ENCODE results near the gene AATF.

The AATF gene

DNA sequence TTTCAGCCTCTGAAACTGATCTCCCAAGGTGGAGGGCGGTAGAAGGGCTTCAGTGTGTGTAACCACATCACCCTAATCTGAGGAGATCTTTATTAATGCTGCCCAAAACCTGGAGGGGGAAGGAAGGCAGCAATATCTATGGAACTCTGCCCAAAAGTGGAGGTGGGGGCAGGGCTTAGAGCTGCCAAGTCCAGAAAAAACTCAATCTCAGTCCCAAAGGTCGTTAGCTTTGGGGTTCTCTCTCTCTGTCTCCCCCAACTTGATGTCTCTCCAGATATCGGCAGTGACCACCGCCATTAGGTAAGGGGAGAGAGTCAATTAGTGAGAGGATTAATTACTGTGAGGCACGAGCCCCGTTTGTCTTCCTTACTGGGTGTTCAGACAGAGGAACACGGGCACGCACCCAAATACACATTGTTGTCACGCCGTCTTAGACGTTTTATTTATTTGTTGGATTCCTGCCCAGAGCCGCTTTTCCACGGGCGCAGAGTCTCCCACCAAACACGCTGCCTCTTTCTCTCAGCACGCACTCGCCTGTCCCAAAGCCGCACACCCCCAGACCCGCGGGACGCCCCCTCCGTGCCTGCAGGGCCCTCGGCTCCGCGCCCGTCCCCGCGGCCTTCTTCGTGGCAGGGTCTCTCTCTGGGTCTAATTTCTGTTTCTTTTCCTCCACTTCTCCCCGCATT, 16.9 kb upstream of the AATF start:
- peak; percentile 11 for DNase-seq

DNA sequence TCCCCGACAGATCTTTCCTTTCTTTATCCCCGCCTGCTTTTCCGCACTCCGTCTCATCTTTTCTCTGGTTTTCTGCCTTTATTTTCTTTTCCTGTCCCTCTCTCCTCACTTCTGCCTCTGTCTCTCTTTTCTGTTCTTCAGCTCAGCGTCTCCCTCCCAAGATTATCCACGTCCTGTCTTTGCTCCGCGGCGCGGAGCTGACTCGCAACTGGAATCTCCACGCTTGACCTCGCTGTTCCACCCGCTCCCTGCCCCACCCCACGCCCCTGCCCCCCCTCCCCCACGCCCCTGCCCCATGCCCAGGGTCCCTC, 16.4 kb upstream of the AATF start:
- DNase-seq: no peak

DNA sequence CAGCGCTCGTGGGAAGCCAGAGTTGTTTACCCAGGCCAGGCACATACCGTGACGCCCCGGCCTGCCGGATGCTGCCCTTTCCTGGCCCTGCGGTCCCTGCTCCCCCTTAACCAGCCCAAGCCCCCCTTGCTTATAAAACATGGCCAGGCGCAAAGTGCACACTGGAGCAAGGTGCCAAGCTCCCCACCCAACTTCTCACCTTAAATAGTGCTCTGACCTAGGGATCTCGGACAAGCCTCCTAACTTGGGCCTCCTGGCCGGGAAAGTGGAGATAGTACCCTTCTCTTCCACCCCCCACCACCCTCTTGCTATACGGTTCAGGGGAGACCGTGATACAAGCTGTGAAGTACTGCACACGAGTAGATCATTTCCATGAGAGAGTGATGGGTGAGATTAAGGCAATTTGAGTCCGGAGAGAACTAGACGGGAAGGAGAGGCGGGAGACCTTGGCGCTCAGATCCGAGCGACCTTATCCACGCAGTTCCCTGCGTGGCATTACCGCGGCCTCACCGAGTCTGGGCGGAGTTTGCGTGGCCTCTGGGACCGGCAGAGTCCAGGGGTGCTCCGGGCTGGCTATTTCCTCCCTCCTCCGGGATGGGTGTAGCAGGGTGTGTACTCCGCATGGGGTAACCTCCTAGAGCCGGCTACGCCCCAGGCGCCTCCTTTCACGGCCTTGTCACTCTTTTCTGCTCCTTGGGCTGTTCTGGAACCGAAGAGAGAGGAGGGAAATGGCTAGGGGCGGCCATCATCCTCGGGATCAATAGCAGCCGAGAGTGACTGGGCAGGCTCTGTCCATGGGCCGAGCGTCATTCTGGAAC, 15.9 kb upstream of the AATF start:
- no peak for DNase-seq

DNA sequence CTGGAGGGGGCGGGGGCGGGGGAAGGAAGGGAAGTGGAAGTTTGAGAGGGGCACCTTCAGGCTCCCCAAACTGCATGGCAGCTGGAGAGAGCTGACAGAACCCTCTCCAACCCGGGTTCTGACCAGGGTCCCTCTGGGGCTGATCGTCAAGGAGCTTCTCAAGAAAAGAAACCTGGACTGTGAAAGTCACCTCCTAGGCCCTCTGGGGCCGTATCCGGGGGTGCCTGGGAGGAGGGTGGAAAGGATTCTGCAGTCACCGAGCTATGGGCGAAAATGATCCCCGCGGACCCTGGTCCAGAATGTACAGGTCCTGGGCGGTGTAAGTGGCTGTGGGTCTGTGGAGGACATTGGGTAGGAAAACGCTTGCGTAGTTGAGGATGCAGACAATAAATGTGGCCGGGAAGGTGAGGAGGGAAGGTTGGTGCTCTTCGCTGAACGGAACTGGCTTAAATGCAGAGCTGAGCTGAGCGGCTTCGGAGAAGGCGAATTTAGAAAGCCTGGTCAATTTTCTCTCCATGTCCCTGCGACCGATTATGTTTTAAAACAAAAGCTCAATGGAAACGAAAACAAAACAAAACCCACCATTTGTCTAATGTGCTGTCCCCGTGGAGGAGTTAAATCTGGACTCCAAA, 15.1 kb upstream of the AATF start:
- no peak for DNase-seq

DNA sequence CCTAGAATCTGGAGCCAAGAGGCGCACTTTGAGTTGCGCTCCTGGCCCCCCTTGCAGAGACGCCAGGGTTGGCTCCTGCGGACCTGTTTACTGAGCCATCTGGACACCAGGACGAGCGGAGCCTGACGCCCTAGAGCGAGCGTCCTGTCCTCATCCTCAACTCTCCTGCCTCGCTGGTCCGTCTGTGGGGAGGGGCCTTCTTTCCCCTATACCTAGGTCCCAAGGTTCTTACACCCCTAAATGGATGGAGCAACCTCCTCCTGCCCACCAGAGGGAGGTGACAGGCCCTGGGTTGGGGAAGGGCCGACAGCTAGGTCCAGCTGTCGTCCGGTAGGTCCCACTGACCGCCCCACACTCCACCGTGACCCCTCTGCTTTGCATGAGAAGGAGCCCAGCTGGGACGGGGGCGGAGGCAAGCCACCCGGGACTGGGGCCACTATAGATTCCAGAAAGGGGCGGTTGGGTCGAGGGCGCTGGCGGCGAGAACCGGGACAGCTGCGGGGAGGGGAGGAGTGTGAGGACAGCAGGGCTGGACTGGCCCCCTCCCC, 14.5 kb upstream of the AATF start:
- no peak for DNase-seq

DNA sequence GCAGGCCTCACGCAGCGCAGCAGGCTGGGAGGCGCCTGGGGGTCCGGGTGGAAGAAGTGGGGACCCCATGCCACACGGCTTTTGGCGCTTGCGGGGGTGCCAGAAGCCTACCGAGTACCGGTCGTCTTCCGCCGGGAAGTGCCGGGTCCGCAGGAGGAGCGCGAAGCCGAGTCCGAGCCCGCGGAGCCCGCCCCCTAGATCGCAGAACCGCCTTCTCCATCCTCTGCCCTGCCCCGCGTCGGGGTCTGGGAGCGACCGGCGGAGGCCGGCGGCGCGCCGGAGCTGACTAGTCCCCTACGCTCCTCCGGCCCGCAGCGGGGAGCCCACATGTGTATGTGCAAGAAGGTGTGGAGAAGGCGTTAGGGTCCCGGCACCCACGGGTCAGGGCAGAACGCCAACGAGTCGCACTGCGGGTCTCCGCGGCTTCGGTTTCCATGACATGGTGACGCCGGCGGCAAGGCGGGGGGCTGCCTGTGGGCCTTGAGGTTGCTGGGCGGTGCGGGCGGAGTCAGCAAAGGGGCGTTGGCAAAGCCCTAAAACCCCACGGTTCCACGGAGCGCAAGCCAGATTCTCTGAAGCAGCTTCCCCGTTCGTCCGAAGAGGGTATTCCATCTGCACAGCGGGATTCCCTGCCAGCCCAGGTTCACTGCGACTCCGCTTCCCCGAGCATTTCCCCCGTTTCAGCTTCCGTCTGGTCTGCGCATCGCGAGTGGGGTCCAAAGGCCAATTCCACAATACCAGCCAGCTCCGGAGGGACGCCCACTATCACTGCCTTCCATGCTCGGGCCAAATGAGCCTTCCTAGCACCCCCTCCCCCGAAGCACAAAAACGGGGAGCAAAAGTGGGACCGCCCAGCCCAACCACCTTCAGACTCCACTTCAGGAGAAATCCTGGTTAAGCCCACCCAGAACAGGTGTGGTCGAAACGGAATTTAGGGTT, 13.8 kb upstream of the AATF start:
- no peak for DNase-seq

DNA sequence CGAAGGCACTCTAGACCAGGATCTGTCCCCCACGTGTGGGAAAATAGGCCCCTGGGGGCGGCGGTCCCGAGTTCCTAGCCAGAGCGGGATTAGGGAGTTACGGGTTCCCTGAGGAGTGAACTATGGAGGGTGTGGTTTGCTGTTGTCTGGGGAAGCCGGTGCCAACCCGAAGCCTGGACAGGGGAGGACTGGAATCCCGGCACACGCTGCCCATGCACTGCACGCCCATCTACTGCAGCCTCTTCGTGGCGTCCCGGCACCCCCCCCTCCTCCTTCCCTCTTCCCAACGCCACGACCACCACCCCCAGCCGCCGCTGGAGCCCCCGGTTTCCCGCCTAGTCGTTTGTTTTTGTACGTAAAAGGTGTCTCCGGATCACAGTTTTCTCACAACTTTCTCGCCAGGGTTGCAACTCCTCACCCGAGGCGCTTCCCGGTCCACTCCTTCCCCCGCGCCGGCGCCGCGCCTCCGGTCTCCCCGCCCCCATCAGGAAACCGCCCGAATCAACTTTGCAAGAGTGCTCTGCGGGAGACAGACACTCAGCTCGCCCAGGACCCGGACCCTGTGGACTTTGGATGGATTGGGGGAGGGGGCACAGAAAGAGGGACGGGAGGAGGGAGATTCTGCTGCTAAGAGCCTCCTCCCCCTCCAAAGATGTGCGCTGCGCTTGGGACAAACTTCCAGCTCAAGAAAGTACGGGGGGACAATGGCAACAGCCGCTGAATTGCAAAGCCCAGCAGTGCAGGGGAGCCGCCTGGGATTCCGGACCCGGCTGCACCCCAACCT, 12.9 kb upstream of the AATF start:
- DNase-seq: no peak

DNA sequence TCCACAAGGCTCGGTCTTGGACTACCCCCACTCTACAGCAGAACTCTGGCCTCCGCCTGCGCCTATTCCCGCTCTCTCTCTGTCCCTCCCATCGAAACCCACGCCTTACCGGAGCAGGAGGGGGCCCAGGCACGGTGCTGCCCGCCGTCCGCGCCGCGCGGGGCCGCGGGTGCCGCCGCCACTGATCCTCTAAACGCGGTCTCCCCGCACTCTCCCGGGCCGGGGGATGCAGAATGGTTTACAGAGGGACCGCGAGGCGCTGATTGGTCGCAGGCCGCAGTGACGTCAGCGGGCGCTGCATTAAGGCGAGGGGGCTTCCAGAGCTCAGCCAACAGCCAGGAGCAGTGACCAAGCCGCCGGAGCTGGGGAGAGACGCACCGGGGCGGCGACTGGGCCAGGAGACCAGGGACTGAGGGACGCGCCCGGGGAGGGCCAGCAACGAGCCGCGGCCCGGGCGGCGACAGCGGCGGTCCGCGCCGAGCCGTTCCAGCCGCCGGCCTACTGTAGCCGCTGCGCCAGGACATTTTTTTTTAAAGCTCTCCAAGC, 12.2 kb upstream of the AATF start:
- DNase-seq: peak; percentile 19

DNA sequence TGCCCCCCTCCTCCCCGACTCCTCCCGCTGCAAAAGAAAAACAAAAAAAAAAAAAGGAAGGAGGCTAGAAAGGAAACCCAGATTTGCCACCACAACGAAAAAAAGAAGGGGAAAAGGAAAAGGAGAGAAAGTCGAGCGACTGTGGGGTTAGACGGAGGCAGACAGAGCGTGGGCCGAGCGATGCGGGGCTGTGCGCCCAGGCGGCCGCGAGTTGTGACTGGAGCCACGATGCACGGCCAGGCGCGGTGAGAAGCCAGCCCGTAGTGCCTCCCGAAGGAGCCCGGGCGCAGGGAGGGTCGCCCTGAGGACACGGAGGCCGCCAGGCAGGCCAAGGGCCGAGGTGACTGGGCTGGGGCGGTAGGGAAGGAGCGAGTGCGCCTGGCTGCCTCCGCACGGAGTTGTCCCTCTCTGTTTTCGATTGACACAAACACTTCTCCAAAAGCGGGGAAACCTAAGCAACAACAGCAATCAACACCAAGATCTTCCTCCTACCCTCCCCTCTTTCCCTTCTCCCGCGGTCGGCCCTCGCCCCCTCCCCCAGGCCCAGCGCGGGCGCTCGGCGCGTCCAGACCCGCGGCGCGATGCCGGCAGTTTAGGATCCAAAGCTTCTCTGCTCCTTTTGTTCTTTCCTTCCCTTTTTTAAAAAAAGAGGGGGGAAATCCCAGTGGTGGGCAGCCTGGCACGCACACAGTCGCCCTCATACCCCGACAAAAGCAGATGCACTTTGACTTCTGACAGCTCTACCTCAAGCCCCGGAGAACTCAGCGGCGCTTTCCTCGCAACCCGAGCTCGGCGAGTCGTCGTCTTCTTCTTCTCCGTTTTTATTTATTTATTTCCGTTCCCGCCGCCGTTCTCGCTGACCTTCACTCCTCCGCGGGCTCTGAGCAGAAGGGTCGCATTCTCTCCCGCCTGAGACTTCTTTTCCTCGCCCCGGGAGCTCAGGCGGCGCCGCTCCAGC, 11.5 kb upstream of the AATF start, which contains the start of gene LHX1:
LHX1 (plus strand) TSS at position 475 of the 958 bp plus-strand sequence. CDS start 723 bp downstream, outside the sequence.
- no peak for DNase-seq

DNA sequence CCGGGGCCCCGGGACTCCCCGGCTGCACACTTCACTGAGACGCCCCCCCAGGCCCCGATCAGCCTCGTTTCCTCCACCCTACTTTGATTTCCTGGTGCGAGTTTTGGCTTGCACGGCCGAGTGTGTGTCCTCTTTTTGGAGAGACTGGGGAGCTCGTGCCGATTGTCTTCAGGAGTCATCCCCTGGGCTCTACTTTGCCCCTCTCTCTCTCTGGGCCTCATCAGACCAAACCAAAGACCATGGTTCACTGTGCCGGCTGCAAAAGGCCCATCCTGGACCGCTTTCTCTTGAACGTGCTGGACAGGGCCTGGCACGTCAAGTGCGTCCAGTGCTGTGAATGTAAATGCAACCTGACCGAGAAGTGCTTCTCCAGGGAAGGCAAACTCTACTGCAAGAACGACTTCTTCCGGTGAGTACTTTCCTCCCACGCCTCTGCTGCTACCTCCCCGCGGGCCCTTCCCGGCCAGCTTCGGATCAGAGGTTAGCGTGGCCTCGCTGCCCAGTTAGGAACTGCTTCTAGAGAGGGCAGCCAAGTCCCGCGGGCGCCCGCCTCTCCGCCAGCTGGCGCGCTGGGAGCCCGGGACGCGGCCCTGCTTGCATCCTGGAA, 10.7 kb upstream of the AATF start:
- DNase-seq: no peak

DNA sequence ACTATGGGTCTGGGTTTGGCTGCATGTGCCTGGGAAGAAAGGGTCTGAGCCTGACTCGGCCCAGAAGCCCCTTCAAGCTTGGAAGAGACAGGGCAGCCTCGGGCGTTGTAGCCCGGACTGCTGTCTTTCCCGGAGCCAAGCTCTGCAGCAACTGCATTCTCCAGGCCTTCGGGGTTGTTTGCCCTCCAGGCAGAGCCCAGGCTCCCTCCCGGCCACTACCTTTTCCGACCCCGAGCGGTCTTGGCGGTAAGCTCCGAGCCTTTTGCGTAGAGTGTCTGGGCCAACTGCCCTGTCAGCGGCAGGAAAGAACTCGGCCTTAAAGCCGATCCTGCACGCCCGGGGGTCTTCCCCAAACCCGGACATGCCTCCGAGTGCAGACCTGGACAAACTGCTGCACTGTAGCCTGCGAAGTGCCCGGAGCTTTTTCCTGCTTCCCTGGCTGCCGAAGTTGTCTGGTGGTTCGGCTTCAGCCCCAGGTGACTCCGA, 10.1 kb upstream of the AATF start:
- no peak for DNase-seq

DNA sequence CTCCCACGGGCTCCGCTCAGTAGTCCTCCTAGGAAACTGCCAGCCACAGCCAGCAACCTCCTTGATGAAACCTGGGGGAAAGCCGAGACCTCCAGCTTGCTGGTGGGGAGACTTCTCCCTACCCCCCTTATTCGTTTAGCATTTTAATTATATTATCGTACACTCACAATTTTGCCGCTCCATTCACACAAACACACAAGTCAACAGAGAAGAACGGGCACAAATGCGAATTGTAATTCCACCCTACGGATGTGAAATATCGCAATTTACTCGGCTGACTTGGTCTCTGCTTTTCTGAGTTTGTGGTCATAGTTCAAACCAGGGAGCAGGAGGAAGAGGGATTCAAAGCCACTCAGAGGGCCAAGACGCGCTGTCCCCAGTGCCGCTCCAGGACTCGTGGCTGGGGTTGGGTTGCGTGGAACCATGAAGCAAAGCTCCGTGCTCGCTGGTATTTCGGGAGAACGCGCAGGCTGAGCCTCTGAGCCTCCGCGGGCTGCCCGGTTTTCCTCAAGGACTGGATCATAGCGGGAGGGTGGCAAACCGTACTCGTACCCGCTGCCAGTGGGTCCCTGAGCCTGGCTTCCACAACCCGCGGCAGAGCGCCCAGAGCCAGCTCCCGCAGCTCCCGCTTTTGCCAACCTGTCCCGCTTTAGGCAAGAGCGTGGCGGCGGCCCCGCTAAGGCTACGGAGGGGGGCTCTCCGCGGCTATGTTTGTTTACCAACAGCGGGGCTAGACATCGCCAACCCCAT, 9.5 kb upstream of the AATF start:
- no peak for DNase-seq

DNA sequence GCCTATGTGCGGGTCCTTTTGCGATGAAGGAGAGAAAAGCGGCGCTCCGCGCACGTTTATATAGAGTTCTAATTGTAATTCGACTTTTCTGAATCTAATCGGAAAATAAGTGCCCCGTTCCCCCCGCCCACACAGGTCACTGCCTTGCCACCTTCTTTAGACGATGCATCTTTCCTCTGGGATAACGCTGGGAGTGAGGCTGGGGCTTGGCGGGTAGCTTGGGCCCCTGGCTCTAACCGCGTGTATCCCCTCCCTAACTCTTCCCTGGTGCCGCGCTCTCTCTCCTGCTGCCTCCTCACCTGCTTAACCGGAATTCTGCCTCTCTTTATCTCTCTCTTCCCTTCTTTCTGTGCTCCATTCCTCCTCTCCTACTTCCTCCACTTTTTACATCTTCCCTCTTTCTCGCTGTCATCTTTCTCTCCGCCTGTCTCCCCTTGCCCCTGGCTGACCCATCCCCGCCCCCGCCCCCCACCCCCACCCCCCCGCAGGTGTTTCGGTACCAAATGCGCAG, 8.9 kb upstream of the AATF start:
- no peak for DNase-seq

DNA sequence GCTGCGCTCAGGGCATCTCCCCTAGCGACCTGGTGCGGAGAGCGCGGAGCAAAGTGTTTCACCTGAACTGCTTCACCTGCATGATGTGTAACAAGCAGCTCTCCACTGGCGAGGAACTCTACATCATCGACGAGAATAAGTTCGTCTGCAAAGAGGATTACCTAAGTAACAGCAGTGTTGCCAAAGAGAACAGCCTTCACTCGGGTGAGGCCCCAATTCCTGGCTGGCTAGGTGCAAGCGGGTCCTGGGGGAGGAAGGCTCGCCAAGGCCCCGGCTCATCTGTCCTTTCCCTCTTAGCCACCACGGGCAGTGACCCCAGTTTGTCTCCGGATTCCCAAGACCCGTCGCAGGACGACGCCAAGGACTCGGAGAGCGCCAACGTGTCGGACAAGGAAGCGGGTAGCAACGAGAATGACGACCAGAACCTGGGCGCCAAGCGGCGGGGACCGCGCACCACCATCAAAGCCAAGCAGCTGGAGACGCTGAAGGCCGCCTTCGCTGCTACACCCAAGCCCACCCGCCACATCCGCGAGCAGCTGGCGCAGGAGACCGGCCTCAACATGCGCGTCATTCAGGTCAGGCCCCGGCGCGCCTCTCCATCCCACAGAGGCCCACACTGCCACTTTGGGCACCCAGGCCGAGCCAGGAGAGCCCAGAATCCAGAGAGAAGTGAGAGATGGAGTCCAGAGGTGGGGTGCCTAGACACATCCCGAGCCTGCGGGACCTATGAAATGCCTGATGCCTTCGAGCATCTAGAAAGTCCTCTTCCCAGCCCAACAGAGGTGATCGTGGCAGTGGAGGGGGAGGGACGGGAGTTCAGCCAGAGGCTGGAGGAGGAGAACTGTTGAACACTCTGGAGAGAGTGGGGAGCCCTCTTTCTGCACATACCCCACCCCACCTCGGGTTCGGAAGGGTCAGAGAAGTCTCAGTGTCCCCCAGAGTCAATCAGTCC, 8.2 kb upstream of the AATF start:
- no peak for DNase-seq

DNA sequence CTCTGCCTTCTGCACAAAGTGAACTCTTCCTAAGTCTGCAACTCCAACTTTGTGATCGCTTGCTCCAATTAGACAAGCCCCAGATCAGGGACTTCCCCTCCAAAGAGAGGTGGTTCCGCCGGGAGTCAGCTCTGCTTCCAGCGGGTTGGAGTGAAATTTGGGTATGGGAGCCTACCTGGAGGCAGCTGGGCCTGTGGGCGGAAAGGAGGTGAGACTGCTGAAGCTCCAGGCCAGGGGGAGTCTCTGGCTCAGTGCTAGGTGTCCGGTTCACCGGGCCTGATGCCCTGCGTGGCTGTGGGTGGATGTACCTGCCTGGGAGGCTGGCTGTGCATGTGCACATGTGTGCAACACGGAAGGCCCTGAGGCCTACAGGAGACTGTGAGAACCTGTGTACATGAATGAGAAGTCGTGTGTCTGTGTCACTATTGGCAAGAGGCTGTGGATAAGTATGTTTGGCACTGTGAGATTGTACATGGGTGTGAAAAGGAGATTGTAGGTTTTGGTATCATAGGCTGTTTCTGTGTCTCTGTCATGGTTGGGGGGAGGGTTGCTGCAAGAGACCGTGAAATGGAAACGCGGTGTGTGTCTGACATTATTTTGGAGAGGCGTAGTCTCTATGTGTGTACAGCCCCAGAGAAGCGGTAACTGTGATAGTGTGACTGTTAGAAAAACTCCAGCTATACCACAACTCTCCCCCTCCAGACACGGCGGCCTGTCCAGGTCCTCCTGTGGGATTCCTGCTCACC, 7.3 kb upstream of the AATF start:
- no peak for DNase-seq

DNA sequence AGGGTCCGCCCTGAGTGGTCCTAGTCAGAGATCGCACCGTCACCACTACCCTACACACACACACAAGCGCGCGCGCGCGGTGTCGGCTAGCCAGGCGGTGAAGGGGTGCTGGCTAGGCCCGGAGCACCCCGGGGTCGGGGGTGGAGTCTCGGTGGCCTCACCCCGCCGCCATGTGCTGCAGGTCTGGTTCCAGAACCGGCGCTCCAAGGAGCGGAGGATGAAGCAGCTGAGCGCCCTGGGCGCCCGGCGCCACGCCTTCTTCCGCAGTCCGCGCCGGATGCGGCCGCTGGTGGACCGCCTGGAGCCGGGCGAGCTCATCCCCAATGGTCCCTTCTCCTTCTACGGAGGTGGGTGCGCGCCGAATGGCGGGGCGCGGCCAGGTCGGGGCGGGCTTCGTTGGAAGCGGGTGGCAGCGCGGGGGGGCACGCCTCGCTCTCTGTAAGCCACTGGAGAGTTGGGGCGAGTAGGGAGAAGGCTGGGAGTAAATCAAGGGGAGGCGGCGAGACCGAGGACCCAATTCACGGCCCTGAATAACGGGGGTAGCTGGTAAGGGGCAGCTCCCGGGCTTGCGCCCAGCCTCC, 6.6 kb upstream of the AATF start:
- no peak for DNase-seq
